NCI-H187 treated with DMSO at 0.1 percent for 48 hours (cell line): ENCODE results near the gene GPX1.
A peak's percentile ranks its signal among the peaks of the same experiment; 100 is the strongest.
"Not testable (repeated sequence)": the region's sequence is repeated elsewhere in the genome, so short reads cannot be mapped to it uniquely, and the experiment has no call there.

Experiments used
- DNase-seq: peaks from one replicate; lab custom pipeline; 2025; lab: John Stamatoyannopoulos, UW

Gene GPX1

GRCh38 chr3:49357443-49358216 is 523 bp downstream of the GPX1 start:
- DNase-seq = not testable (repeated sequence)

- not testable (repeated sequence) for DNase-seq
Observed at GRCh38 chr3:49357095-49357442, 1.1 kb downstream of the GPX1 start.

GRCh38 chr3:49352890-49353421 is 5.2 kb downstream of the GPX1 start:
- no peak for DNase-seq

- no peak for DNase-seq
Observed at GRCh38 chr3:49352281-49352680, 5.9 kb downstream of the GPX1 start.

GRCh38 chr3:49351521-49352011 is 6.6 kb downstream of the GPX1 start:
- no peak for DNase-seq

- DNase-seq = no peak
Observed at GRCh38 chr3:49349348-49350114, 8.6 kb downstream of the GPX1 start.

- DNase-seq = not testable (repeated sequence)
Observed at GRCh38 chr3:49348361-49348760, 9.8 kb downstream of the GPX1 start.

- no peak for DNase-seq
Observed at GRCh38 chr3:49346797-49347251, 11.3 kb downstream of the GPX1 start.

GRCh38 chr3:49343163-49343562 is 15.0 kb downstream of the GPX1 start:
- no peak for DNase-seq

GRCh38 chr3:49341996-49342395 is 16.2 kb downstream of the GPX1 start:
- no peak for DNase-seq

- DNase-seq = peak; percentile 41
Observed at GRCh38 chr3:49339941-49340800, 18.0 kb downstream of the GPX1 start, which contains the start of gene USP4. Gene USP4, minus strand, starts transcription at chr3:49340053. Its CDS starts 29 bp downstream, at chr3:49340024.

- DNase-seq = no peak
Observed at GRCh38 chr3:49339581-49339940, 18.6 kb downstream of the GPX1 start.

- DNase-seq = no peak
Observed at GRCh38 chr3:49333916-49334633, 24.1 kb downstream of the GPX1 start.

GRCh38 chr3:49333091-49333490 is 25.1 kb downstream of the GPX1 start:
- DNase-seq = no peak

- DNase-seq = no peak
Observed at GRCh38 chr3:49329186-49329585, 29.0 kb downstream of the GPX1 start.

- not testable (repeated sequence) for DNase-seq
Observed at GRCh38 chr3:49328350-49328749, 29.8 kb downstream of the GPX1 start.

- no peak for DNase-seq
Observed at GRCh38 chr3:49327485-49327884, 30.7 kb downstream of the GPX1 start.

- no peak for DNase-seq
Observed at GRCh38 chr3:49324768-49325167, 33.4 kb downstream of the GPX1 start.

GRCh38 chr3:49316696-49317457 is 41.3 kb downstream of the GPX1 start:
- DNase-seq = no peak

GRCh38 chr3:49313896-49314688 is 44.1 kb downstream of the GPX1 start:
- no peak for DNase-seq
